Activated CD4-positive, alpha-beta T cell treated with anti-CD3 and anti-CD28 coated beads, Interleukin-2, amount 50 U/mL, for 1 hour (primary cell): ENCODE measurements around the gene SLC7A6.
"Not testable (repeated sequence)": the region's sequence is repeated elsewhere in the genome, so short reads cannot be mapped to it uniquely, and the experiment has no call there.

Source experiments
- DNase-seq: peaks from one replicate; pipeline ENCODE4 v3.0.0-alpha.2; 2020

The SLC7A6 gene

DNA sequence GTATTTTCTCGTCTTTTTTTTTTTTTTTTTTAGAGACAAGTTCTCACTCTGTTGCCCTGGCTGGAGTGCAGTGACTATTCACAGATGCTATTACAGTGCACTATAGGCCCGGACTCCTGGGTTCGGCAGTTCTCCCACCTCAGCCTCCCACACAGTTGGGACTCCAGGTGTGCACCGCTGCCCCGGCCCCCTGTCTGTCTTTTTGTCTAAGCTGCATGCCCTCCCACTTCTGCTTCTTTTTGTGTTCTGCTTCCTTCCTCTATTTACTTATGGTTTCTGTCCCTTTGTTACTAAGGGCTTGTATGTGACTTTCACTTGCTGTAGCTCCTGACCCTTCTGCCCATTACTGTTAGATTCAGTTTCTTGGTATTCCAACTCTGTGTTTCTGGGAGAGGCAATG is 20.5 kb downstream of the SLC7A6 start:
- no peak for DNase-seq

GRCh38 chr16:68285683-68286082 is 21.4 kb downstream of the SLC7A6 start:
- no peak for DNase-seq

GRCh38 chr16:68286153-68287074 is 22.1 kb downstream of the SLC7A6 start:
- no peak for DNase-seq

DNA sequence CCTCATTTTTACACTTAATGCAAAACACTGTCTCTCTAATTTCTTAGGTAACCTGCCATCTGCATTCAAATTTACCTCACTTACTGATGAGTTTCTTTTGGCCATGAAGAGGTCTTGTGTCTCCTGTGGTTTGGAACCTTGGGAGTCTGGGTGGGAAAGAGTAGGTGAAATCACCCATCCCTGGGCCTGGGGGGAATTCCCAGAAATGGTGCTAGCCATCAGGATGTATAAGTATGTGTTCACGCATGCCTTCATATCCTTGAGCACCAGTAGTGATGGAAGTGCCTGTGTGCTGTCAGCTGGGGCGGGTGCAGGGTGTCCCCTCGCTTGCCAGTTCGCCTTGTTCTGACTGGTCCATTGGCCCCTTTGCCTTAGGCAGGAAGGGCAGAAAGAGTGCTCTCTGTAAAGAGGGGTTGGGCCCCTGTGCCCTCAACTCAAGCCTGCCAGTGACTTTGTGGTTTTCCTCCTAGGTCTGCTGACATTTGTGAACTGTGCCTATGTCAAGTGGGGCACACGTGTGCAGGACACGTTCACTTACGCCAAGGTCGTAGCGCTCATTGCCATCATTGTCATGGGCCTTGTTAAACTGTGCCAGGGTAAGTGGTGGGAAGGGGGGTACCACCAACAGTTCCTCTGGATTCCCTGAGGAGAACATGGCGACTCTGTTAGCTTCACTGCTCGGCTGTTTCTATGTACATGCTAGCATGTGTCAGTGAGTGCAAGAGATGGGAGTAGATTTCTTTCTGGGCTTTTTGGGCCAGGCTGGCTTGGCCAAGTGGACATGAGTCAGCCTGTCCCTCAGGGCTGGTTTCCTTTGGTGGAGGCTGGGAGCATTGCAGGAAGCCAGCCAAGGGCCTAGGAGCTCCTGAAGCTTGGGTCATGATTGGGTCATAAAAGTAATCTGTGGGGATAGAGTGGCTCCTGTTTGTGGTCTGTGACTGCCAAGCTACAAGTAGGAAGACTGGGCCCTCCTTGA is 23.2 kb downstream of the SLC7A6 start:
- peak; percentile 34 for DNase-seq

DNA sequence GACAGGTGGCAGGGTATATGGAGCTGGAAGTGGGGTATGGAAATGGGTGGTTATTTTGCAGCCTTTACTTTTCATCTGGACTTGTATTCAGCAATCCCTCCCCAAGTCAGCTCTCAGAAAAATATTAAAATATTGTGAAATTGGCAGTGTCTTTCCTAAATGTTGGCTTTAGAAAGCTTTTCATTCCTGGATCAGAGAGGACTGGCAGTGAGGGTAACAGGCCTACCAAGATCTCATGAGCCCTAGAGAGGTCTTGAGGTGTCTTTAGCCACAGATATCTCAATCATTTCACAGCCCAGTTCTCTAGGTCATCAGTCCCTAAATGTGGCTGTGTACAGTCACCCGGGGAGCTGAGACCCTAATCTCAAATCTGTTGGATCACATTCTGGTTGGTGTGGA is 23.9 kb downstream of the SLC7A6 start:
- DNase-seq, result no peak

- not testable (repeated sequence) for DNase-seq
Observed at GRCh38 chr16:68288796-68289195, 24.5 kb downstream of the SLC7A6 start.

DNA sequence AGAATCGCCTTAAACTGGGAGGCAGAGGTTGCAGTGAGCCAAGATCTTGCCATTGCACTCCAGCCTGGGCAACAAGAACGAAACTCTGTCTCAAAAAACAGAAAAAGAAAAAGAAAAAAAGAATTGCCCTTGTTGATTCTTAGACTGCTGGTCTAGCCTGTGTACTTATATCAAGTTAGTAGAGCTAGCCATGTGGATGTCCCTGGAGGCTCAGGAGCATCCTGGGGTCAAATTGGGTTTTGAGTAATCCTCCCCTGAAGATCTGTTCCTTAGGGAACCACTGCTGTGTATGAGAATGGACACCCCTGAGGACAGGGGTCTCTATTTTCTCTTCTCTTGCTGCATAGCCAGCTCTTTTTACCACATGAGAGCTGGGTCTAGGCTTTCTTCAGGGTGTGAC is 24.9 kb downstream of the SLC7A6 start:
- DNase-seq, result no peak

GRCh38 chr16:68289621-68290329 is 25.4 kb downstream of the SLC7A6 start:
- DNase-seq, result peak; percentile 53

DNA sequence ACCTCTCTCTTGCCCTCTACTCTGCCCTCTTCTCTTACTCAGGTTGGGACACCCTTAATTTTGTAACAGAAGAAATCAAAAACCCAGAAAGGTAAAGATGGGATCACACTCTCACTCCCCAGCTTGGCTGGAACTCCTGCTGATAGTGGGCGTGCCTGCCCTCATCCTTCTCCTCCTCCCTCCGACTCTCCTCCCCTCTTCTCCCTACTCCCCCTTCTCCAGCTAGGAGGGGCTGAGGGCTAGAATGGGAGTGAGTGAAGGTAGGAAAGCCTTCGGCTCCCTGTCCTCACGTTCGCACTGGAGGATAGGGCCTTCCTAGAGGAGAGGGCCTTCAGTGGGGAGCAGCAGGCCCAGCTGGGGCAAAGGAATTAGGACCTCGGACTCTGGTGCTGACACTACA is 26.1 kb downstream of the SLC7A6 start:
- no peak for DNase-seq

GRCh38 chr16:68291227-68291626 is 26.9 kb downstream of the SLC7A6 start:
- no peak for DNase-seq

GRCh38 chr16:68292425-68292824 is 28.1 kb downstream of the SLC7A6 start:
- DNase-seq, result no peak

- DNase-seq, result no peak
Observed at GRCh38 chr16:68296291-68296690, 32.0 kb downstream of the SLC7A6 start.

GRCh38 chr16:68296693-68297092 is 32.4 kb downstream of the SLC7A6 start:
- no peak for DNase-seq

DNA sequence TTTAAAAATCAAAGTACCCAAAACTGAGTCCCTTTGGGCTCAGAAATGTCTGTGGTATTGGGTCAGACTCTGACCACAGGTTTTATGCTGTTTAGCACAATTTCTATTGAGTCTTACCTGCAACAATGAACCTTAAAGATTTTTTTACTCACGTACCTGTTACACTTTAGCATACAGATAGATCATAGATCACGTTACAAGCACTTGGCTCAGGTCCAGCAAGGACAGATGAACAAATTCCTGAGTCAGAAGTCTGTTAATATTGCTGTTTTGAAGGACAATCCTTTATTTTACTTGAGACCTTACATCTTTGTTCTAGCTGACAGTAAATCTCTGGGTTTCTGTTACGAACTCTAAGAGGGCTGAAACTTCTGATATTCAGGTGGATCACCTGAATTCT is 33.6 kb downstream of the SLC7A6 start:
- DNase-seq, result no peak

- no peak for DNase-seq
Observed at GRCh38 chr16:68298312-68298711, 34.0 kb downstream of the SLC7A6 start.

DNA sequence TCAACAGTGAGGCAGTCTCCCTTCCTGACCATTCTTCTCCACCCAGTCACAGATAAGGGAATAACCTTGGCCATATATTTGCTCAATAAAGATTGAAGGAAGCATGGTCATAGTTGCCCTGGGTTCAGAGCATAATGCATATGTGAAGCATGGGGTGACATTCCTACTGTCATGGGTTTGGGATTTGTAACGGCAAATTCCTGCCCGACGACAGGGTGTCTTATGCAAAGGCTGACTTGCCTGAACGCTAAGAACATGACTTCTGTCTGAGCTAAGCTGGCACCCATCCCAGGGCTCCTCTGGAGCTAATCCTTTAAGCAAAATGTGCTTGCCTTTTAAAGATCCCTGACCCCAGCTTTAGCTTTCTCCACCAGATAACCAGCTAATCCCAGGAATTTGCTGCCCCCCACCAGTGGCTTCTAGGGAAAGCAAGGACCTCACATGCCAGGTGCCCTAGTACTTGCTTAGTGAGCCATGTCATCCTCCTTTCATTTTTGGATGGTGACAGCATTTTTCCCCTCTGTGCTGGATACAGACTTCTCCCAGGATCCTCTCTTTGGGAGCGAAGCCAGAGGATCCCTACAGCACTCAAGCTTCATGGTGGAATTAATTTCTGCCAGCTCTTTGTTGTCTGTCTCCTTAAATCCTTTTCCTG is 34.7 kb downstream of the SLC7A6 start:
- no peak for DNase-seq

DNA sequence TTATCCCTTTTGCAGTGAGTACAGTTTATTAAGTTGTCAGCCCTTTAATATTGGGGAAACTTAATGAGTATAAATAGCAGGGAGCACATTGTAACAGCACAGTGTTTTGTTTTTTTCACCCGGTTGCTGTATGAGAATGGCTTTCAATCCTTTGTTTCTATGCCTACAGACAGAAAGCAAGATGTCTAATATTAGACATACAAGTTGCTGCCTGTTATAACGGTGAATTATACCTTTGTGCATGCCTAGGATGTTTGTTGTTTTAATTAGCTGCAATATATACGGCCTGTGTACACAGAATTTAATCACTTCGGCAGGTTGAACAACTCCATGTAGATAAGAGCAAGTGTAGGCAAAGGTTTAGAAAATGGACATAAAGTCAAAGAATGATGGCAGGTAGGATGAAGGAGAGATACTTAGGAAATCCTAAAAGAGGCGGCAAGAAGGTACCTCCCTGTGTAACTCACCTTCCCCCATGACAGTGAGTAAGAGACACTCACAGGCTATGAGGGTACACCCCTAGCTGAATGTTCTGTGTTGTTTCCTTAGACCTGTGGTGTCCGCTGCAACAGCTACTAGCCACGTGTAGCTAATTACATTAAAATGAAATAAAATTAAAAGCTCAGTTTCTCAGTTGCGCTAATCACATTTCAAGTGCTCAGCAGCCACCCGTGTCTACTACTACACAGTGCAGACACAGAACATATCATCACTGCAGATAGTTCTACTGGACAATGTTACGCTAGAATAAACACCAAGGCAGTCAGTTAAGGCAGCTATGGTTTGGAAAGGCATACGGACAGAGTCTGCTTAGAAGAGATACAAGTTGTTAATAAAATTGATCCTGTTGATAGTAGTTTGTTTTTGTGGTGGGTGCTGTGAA is 35.5 kb downstream of the SLC7A6 start:
- DNase-seq, result no peak

DNA sequence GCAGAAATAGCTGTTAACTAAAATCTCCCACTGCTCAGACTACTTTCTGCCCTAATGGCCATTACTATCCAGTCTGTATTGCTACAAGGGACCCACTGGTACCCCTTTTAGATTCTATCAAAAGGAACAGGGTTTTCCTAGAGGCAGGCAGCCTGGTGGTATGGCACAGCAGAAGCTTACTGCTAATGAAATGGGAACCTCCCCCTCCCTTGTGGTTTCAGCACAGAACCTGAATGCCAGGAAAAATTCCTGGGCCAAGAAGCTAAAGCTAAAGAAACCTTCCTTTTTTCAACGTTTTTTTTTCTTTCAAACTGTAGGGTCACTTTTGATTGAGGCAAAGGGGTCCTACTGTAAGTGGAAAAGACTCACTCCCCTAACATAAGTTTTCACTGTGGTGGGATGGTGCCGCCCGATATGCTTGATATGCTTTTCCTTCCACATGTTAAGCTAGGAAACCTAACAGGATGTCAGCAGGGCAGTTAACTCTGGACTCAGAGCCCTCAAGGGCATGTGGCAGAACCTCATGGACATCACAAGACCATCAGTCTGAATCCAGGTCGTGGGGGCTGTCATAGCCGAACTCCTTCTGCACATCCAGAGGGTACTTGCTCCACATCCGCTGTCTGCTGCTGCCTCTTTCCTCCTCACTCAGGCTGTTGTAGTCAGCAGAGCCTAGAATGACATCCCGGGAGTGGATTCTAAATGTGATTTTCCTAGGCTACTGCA is 36.6 kb downstream of the SLC7A6 start:
- DNase-seq, result no peak

- no peak for DNase-seq
Observed at GRCh38 chr16:68306633-68307032, 42.3 kb downstream of the SLC7A6 start.

DNA sequence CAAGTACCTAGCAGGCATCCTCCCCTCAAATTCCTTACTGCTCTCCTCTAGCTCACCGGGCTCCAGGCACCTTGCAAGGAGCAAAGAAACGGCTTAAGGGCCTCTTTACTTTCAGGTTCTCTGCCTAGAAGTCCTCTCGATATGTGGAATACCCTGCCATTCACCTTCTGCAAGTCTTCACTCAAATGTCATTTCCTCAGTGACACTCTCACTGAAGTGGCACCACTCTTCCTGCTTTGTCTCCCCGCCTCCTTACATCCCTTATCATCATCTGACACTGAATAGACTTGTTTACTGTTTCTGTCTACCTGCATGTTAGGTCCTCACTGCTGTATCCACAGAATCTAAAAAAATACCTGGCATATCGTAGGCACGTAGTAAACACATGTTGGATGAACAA is 45.5 kb downstream of the SLC7A6 start:
- no peak for DNase-seq

GRCh38 chr16:68310437-68310773 is 46.1 kb downstream of the SLC7A6 start:
- DNase-seq, result no peak
